Esophagus squamous epithelium (tissue), 5 donors: Measurements from ENCODE around the gene CGNL1. TPM values are rescaled to one million over a fixed set of nuclear protein-coding genes. Genes with fewer than 3 reads are reported as not detected.

Experiments
- DNase-seq: peaks from one replicate; lab custom pipeline; 2025; lab: John Stamatoyannopoulos, UW
- H3K27ac ChIP-seq, 4 donors: fragments of 200-600 bp; sonication (generic); one replicate each; pipeline ENCODE4 v1.5.1; 2016 to 2019; ENCODE audit warnings: mild to moderate bottlenecking in 1 of 4
- H3K27me3 ChIP-seq, 4 donors: fragments of 200-600 bp; sonication (generic); 1 replicate in 3 of 4; 2 replicates in 1 of 4; pipeline versions ENCODE4 v1.5.1 to v1.6.0; 2017 to 2021; ENCODE audit warnings: antibody characterized with exemption in 1 of 4
- H3K36me3 ChIP-seq, 3 donors: fragments of 200-600 bp; sonication (generic); one replicate each; pipeline ENCODE4 v1.5.1; 2016 to 2019
- H3K4me1 ChIP-seq, 3 donors: fragments of 200-600 bp; sonication (generic); one replicate each; pipeline ENCODE4 v1.5.1; 2017 to 2019
- H3K4me3 ChIP-seq, 4 donors: fragments of 200-600 bp; sonication (generic); 1 replicate in 3 of 4; 2 replicates in 1 of 4; pipeline ENCODE4 v1.5.1; 2016 to 2019; ENCODE audit warnings: mild to moderate bottlenecking in 2 of 4, moderate library complexity in 1 of 4
- H3K9me3 ChIP-seq, 3 donors: fragments of 200-600 bp; sonication (generic); one replicate each; pipeline ENCODE4 v1.5.1; 2016 to 2019
- POLR2A ChIP-seq, 4 donors: fragments of 450-650 bp; IDR thresholded peaks; one replicate each; pipeline ENCODE4 v1.6.1; 2017; ENCODE audit warnings: antibody characterized with exemption in 4 of 4, mild to moderate bottlenecking in 4 of 4, moderate library complexity in 3 of 4
- WGBS, 2 donors: methylation state at CpG; one replicate each; pipeline ENCODE4 v1.1.5; 2018; 5-methylcytosine and 5-hydroxymethylcytosine counted together
- intact Hi-C: fragments of 100-400 bp; cut with DNase I; formaldehyde crosslinking; loops from one replicate; pipeline ENCODE4 v1.15.0; 2022
- total RNA-seq, 4 donors: library from RNA; depleted of rRNA; stranded (reverse); fragments of >200 nt; gene quantifications; one replicate each; pipeline ENCODE4 v1.1.0, GENCODE V29; 2016
- TF ChIP-seq, protein P1 (sequence below), 6 experiments: fragments of 450-650 bp in 4 of 6; fragments of 200-600 bp in 2 of 6; sonication (generic) in 2 of 6; IDR thresholded peaks; one replicate each; pipeline ENCODE4 v1.5.1; 2016 to 2019; ENCODE audit warnings: antibody characterized with exemption in 6 of 6, mild to moderate bottlenecking in 4 of 6, moderate library complexity in 4 of 6
- donor health status: DM: yes; HTN: yes; CAD: no.

The CGNL1 gene
- total RNA-seq, 4 donors from 2014 or later: 3.8 to 14.7 (median 8.8) TPM

DNA sequence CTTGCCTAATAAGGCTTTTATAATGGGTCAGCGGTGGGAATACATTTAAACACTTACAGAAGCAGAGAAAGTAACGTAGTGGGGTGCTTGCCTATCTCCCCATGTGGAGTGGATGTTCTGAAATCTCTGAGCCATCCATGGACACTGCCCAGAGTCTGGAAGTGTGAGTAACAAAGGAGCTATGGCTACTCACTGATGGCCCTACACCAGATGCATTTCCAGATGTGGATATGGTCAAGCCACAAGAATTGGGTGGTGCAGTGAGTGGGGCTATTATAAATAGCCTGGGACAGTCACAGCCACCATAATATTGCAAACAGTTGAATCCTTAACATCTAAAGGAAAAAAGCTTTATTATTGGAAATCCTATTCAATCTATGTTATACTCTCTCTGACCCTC, 96.6 kb downstream of the CGNL1 start:
- Histone ChIP-seq H3K4me3 (no peak overlapping the region), H3K27ac (no peak overlapping the region), H3K4me1 (no peaks in the 10 kb centered on the region), H3K36me3 (no peaks in the 10 kb centered on the region), H3K27me3 (no peaks in the 10 kb centered on the region), H3K9me3 (no peaks in the 10 kb centered on the region)
- TF ChIP-seq, protein P1, sequence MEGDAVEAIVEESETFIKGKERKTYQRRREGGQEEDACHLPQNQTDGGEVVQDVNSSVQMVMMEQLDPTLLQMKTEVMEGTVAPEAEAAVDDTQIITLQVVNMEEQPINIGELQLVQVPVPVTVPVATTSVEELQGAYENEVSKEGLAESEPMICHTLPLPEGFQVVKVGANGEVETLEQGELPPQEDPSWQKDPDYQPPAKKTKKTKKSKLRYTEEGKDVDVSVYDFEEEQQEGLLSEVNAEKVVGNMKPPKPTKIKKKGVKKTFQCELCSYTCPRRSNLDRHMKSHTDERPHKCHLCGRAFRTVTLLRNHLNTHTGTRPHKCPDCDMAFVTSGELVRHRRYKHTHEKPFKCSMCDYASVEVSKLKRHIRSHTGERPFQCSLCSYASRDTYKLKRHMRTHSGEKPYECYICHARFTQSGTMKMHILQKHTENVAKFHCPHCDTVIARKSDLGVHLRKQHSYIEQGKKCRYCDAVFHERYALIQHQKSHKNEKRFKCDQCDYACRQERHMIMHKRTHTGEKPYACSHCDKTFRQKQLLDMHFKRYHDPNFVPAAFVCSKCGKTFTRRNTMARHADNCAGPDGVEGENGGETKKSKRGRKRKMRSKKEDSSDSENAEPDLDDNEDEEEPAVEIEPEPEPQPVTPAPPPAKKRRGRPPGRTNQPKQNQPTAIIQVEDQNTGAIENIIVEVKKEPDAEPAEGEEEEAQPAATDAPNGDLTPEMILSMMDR (IDR thresholded peaks at IDR 0.05): no peak
- TF ChIP-seq POLR2A (IDR thresholded peaks at IDR 0.05): no peak
- intact Hi-C loops: no loop called here
- no peak for DNase-seq
- WGBS, 2 donors: 71 to 85% methylated on average over 2 of the region's 2 CpGs

DNA sequence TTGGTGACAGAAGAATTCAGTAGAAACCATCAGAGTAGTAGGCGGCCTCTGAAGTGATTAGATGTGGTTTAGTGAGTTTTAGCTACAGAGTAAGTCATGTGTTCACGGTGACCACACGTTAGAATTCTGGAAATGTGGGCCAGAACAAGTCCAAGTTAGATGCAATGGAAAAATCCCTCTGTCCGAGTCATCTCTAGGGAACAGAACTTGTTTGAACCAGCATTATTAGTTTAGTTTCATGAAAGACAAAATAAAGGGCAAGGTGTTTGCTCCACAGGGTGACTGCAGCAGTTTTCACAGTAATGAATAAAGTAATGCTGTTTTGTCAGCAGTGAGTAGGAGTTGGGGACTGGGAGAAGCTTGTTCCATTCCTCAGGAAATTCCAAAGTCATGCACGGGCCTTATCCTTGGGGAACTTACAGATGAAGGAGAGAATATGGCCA, 100.2 kb downstream of the CGNL1 start:
- Histone ChIP-seq H3K4me3 (no peak overlapping the region), H3K36me3 (no peaks in the 10 kb centered on the region), H3K9me3 (no peaks in the 10 kb centered on the region), H3K27ac (no peak overlapping the region), H3K27me3 (no peaks in the 10 kb centered on the region), H3K4me1 (no peaks in the 10 kb centered on the region)
- WGBS, 2 donors: 41 to 53% methylated on average over 5 of the region's 5 CpGs
- DNase-seq: no peak
- TF ChIP-seq, protein P1 (IDR thresholded peaks at IDR 0.05): no peak
- no peak for TF ChIP-seq POLR2A (IDR thresholded peaks at IDR 0.05)
- intact Hi-C loops: no loop called here

DNA sequence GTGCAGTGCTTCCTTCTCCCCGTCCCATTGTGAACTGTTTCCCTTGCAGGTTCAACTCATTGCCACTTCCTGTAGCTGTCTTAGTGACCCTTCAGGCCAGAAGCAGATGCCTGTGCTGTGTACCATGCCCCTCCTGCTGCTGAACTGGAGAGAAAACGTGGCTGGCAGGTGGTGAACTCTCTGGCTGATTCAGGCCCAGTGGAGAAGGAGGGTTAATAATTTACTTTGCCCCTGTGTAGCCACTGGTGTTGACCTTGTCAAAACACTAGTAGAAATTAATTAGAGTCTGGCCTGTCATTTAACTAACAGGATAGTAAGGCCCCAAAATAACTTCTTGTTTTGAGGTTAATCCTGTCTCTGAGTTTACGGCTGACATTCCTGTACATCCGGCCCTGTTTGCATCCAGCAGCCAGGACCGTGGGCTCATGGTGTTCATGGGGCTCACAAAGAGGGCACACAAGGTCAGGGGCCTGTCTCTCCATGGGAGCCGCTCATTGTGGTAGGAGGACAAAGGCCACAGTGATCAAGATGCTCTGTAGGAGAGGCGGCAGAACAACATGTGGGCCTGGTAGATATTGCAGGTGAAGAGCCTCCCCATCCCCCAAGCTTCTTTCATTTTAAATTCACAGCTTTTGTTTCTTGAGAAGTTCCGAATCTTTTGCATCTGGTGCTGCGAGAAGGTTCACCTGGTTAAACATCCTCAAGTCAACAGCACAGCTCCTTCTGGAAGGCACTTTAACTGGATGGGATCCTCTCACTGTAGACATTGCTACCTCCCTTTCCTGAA, 101.6 kb downstream of the CGNL1 start:
- WGBS, 2 donors: 91 to 94% methylated on average over 6 to 9 of the region's 9 CpGs
- no peaks in the 10 kb centered on the region for H3K27me3 ChIP-seq
- H3K9me3 ChIP-seq: no peaks in the 10 kb centered on the region
- TF ChIP-seq POLR2A (IDR thresholded peaks at IDR 0.05): no peak
- TF ChIP-seq, protein P1 (IDR thresholded peaks at IDR 0.05): no peak
- intact Hi-C loops: no loop called here
- no peaks in the 10 kb centered on the region for H3K36me3 ChIP-seq
- no peak overlapping the region for H3K4me3 ChIP-seq
- DNase-seq: no peak
- no peaks in the 10 kb centered on the region for H3K4me1 ChIP-seq
- H3K27ac ChIP-seq: no peak overlapping the region

DNA sequence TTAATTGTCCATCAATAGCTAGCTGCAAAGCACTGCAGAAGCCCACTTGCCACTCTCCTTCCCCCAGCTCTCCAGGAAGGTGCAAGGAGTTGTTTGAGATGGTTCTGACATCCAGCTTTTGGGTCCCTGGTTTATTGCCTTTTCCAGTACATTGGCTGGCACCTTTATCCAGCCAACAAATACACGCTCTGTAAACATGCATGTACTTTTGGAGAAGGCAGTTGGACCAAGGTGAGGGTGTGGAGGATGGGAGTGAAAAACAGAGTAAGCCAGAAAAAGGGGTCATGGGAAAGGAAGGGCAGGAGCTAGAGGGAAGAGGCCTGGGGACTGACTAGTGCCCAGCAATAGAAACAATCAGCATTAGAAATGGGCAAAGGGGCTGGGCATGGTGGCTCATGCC, 102.7 kb downstream of the CGNL1 start:
- intact Hi-C loops: no loop called here
- Histone ChIP-seq H3K9me3 (no peaks in the 10 kb centered on the region), H3K27ac (no peak overlapping the region), H3K4me1 (no peaks in the 10 kb centered on the region), H3K4me3 (no peak overlapping the region), H3K36me3 (no peaks in the 10 kb centered on the region), H3K27me3 (no peaks in the 10 kb centered on the region)
- WGBS, 2 donors: 33 to 100% methylated on average over 1 of the region's 1 CpG
- no peak for DNase-seq
- TF ChIP-seq, protein P1 (IDR thresholded peaks at IDR 0.05): no peak
- TF ChIP-seq POLR2A (IDR thresholded peaks at IDR 0.05): no peak

DNA sequence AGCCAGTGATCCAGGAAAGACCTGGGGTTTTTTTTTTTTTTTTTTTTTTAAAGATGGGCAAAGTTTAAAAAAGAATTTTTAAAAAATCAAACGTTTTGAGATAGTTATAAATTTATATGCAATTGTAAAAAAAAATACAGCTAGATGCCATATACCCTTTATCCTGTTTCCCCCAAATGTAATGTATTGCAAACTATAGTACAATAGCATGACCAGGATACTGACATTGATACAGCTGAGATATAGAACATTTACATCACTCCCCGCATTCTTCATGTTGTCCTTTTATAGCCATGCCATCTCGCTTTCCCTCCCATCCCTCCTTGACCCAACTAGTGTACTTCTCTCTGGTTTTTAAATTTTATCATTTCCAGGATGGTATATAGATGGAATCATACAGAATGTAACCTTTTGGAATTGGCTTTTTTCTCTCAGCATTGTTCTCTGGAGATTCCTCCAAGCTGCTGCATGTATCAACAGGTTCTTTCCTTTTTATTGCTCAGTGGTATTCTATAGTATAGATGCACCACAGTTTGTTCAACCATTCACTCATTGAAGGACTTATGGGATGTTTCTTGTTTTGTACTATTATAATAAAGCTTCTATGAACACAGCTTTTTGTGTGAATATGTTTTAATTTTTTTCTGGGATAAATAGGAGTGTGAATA, 104.9 kb downstream of the CGNL1 start:
- WGBS, 2 donors: 78 to 81% methylated on average over 3 of the region's 3 CpGs
- H3K4me1 ChIP-seq: peaks cover 0 to 9% (median 0%) of the 10 kb centered on the region in 3 donors
- H3K27ac ChIP-seq: no peak overlapping the region
- H3K27me3 ChIP-seq: no peaks in the 10 kb centered on the region
- intact Hi-C loops: no loop called here
- H3K9me3 ChIP-seq: no peaks in the 10 kb centered on the region
- DNase-seq: no peak
- H3K36me3 ChIP-seq: no peaks in the 10 kb centered on the region
- no peak overlapping the region for H3K4me3 ChIP-seq
- no peak for TF ChIP-seq POLR2A (IDR thresholded peaks at IDR 0.05)
- TF ChIP-seq, protein P1 (IDR thresholded peaks at IDR 0.05): no peak
